SK-MEL-5 (cell line): ENCODE results near the gene OXNAD1. TPM values are rescaled to one million over a fixed set of nuclear protein-coding genes. Genes with fewer than 3 reads are reported as not detected.

ENCODE experiments used
- total RNA-seq: library from RNA; depleted of rRNA; stranded (reverse); fragments of >200 nt; shearing (Covaris generic); gene quantifications from 2 replicates; pipeline ENCODE4 v1.2.3, GENCODE V29; 2014; rRNA removed

Gene OXNAD1
- total RNA-seq, 1 experiment from 2014 or later = 36.1 TPM

Other genes starting within 250 kb of the OXNAD1 start
- 0.13 TPM in 1 of 2 replicates, not detected in the other for gene GALNT15, start 90.5 kb upstream of the OXNAD1 start, total RNA-seq
- gene DPH3, start 269 bp upstream of the OXNAD1 start, total RNA-seq = 29.3 and 29.8 TPM in 2 replicates
- gene RFTN1, start 248.5 kb downstream of the OXNAD1 start, total RNA-seq = 1.8 and 2.8 TPM in 2 replicates